ENCODE measurements around the gene MUC13. TPM values are rescaled to one million over a fixed set of nuclear protein-coding genes. Genes with fewer than 3 reads are reported as not detected.
A peak's percentile ranks its signal among the peaks of the same experiment; 100 is the strongest.
"Not testable (repeated sequence)": the region's sequence is repeated elsewhere in the genome, so short reads cannot be mapped to it uniquely, and the experiment has no call there.

Gene MUC13
- total RNA-seq, 3 donors from 2014 or later, result 445 to 923 (median 899) TPM

DNA sequence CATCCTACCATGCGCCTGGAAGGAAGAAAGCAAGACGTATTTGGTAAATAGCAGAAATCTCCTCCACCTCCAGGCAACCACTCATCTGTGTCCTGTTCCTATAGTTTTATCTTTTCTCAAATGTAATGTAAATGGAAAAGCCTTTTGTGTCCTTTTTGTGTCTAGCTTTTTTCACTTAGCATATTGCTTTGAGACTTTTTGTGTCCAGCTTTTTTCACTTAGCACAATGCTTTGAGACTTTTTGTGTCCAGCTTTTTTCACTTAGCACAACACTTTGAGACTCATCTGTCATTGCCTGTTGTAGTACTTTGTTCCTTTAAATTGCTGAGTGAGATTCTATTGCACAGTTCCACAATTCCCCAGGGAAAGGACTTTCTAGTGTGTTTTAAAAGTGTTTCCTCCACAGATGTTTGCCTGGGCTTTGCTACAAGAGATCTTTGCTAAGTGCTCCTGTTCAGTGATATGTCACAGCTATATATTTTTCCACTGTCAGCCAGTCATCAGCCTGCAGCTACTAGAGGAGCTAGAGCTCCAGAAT lies 27.9 kb upstream of the MUC13 start:
- ATAC-seq (peak; percentile 23), DNase-seq (no peak)
- Histone ChIP-seq H3K36me3 (ENCODE audit: low read depth) (no peaks in the 10 kb centered on the region), H3K4me3 (no peak overlapping the region), H3K9me3 (no peaks in the 10 kb centered on the region), H3K4me1 (ENCODE audit: low read depth) (peaks cover 22% of the 10 kb centered on the region)
- TF ChIP-seq, protein P1, sequence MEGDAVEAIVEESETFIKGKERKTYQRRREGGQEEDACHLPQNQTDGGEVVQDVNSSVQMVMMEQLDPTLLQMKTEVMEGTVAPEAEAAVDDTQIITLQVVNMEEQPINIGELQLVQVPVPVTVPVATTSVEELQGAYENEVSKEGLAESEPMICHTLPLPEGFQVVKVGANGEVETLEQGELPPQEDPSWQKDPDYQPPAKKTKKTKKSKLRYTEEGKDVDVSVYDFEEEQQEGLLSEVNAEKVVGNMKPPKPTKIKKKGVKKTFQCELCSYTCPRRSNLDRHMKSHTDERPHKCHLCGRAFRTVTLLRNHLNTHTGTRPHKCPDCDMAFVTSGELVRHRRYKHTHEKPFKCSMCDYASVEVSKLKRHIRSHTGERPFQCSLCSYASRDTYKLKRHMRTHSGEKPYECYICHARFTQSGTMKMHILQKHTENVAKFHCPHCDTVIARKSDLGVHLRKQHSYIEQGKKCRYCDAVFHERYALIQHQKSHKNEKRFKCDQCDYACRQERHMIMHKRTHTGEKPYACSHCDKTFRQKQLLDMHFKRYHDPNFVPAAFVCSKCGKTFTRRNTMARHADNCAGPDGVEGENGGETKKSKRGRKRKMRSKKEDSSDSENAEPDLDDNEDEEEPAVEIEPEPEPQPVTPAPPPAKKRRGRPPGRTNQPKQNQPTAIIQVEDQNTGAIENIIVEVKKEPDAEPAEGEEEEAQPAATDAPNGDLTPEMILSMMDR (IDR thresholded peaks at IDR 0.05), result no peak
- intact Hi-C loops (cut with DNase I, micrococcal nuclease), result no loop called here

DNA sequence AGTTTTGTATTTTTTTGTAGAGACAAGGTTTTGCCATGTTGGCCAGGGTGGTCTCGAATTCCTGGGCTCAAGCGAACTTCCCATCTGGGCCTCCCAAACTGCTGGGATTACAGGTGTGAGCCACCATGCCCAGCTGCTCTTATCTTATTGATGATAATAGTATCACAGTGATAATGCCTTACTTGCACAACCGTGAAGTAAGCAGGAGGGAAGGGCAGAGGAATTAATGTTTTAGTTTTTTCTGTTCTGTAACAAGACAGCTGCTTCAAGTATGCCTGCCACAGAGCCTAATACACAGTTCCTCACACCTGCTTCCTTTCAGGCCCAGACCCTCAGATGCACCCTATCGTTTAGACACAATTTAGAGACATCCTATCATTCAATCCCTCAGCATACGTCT lies 26.1 kb upstream of the MUC13 start:
- H3K4me1 ChIP-seq (ENCODE audit: low read depth), result peaks cover 22% of the 10 kb centered on the region
- no peak for DNase-seq

DNA sequence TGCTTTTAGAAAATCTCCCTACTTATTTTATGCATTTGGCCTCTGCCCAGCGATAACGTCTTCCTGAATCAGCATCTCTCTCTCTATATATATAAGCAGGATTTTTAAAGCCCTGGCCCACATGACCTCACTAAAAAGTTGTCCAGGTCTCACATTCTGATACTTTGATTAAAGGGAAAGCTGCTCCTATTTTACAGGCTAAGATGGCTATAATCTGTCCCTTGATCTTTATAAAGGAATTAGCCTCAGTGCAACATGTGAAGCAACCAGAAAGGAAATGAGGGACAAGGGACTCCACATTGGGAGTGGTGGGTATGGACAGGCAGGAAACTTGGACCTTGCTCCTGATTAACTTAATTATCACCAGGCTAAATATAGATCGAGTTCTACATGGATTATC lies 25.6 kb upstream of the MUC13 start:
- no peak overlapping the region for H3K4me3 ChIP-seq
- intact Hi-C loops (cut with DNase I, micrococcal nuclease), result no loop called here
- H3K36me3 ChIP-seq (ENCODE audit: low read depth), result no peaks in the 10 kb centered on the region
- peak; percentile 71 for ATAC-seq
- H3K4me1 ChIP-seq (ENCODE audit: low read depth), result peaks cover 22% of the 10 kb centered on the region
- H3K9me3 ChIP-seq, result no peaks in the 10 kb centered on the region
- TF ChIP-seq, protein P1 (IDR thresholded peaks at IDR 0.05), result no peak
- no peak for DNase-seq

More for the DNA sequence above, 26.1 kb upstream of the MUC13 start:
- Histone ChIP-seq H3K9me3 (no peaks in the 10 kb centered on the region), H3K36me3 (ENCODE audit: low read depth) (no peaks in the 10 kb centered on the region), H3K4me3 (no peak overlapping the region)
- TF ChIP-seq, protein P1 (IDR thresholded peaks at IDR 0.05), result no peak
- ATAC-seq, result no peak
- intact Hi-C loops (cut with DNase I, micrococcal nuclease), result no loop called here

DNA sequence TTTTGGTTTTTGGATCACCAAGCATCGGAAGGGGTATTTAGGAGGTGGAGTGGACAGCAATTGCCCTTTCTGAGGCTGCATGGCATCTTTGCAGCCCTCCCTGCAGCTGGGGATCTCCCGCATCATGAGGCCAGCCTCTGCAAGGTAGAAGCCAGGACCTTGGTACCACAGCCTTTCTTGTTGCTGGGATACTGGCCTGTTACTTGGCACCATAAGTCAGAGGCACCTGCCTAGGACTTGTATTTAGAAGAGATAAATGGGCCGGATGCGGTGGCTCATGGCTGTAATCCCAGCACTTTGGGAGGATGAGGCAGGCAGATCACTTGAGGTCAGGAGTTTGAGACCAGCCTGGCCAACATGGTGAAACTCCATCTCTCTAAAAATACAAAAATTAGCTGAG lies 23.4 kb upstream of the MUC13 start:
- H3K9me3 ChIP-seq; H3K4me3 ChIP-seq; intact Hi-C loops (cut with DNase I, micrococcal nuclease); DNase-seq; H3K36me3 ChIP-seq (ENCODE audit: low read depth); ATAC-seq: not testable (repeated sequence)
- H3K4me1 ChIP-seq (ENCODE audit: low read depth), result peaks cover 11% of the 10 kb centered on the region

DNA sequence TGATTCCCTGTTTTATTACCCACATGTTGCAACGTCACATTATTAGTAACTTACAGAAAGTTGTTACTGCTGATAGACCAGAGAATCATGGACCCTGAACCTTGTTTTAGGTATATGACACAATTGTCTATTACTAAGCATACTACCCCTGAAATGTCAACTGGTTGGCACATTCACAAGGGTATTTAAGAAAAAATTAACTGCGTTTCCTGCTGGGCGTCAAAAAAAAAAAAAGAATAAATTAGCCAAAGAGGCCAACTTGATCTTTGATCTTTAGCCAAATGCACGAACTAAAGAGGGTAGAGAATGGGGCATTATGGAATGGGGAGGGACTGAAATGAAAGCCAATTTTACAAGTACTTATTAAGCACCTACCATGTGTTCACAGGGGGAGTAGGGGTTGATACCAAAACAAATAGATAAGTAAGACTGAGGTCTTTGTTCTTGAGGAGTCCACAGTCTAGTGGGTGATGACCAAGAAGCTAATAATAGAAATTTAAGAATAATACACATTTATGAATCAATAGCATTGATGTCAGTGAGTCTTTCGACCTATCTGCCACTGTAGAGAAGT lies 17.8 kb upstream of the MUC13 start:
- TF ChIP-seq, protein P1 (IDR thresholded peaks at IDR 0.05), result no peak
- peaks cover 7% of the 10 kb centered on the region for H3K4me1 ChIP-seq (ENCODE audit: low read depth)
- no peak overlapping the region for H3K4me3 ChIP-seq
- ATAC-seq, result peak; percentile 61
- no peak for DNase-seq
- no peaks in the 10 kb centered on the region for H3K36me3 ChIP-seq (ENCODE audit: low read depth)
- intact Hi-C loops (cut with DNase I, micrococcal nuclease), result no loop called here
- H3K9me3 ChIP-seq, result no peaks in the 10 kb centered on the region

DNA sequence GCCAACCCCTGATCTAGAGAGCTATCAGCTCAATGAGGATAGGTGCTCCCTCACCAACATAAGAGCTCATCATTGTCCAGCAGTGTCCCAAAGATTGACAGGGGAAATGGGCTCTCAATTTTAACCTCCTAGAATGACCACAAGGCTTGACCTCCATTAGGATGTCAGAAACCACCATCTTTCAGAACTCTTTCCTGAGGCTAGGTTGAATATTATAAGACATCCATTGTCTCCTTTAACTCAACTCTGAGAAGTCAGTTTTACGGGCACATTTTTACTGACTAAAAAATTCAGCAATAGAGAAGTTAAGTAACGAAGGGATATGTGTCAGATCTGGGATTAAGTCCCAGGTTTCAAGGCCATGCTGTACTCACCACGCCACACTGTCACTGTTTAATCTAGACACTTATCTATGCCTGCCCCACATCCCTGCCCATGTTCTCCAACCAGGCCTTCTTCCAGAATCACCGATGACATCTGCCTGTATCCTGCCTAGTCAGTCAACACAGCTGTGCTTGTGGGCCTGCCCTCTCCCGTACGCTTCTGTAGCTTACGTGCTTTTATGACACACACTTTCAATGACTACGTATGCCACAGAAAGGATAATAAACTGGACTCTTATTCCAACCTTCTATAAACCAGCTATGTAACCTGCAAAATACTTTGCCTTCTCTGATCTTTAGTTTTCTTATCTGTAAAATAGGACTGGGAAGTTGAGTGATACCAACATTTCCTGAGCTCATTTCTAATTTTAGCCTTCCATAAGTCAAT lies 17.1 kb upstream of the MUC13 start:
- ATAC-seq (peak; percentile 98), DNase-seq (peak; percentile 63 to 80 (median 66))
- intact Hi-C loops (cut with DNase I, micrococcal nuclease), result no loop called here
- TF ChIP-seq, protein P1 (IDR thresholded peaks at IDR 0.05), result no peak
- Histone ChIP-seq H3K36me3 (ENCODE audit: low read depth) (no peaks in the 10 kb centered on the region), H3K4me1 (ENCODE audit: low read depth) (peaks cover 7% of the 10 kb centered on the region), H3K9me3 (no peaks in the 10 kb centered on the region), H3K4me3 (no peak overlapping the region)
